H1 (cell line): ENCODE results near the gene ORMDL3. TPM values are rescaled to one million over a fixed set of nuclear protein-coding genes. Genes with fewer than 3 reads are reported as not detected.

Experiments used
- CTCF ChIA-PET: fragments of 300-600 bp; sonication (Branson Sonifier 250); formaldehyde crosslinking; loops from one replicate; lab custom pipeline; 2021; ENCODE audit not compliant: partially characterized antibody; lab: Charles Lee
- POLR2A ChIA-PET: fragments of 300-600 bp; sonication (Branson Sonifier 250); formaldehyde crosslinking; loops from one replicate; lab custom pipeline; 2021; ENCODE audit warnings: inconsistent platforms; ENCODE audit not compliant: partially characterized antibody; lab: Charles Lee
- DNase-seq, 2 experiments: peaks; one replicate each; pipeline versions ENCODE4 v3.0.0 to v3.0.0-alpha.2; 2010 to 2022; ENCODE audit warnings: low spot score in 2 of 2, low read depth in 1 of 2, mixed read lengths in 1 of 2
- FAIRE-seq: peaks from 2 replicates; lab custom pipeline; 2011; peaks lifted over from hg19 to GRCh38; lab: Jason Lieb, UNC
- H2AFZ ChIP-seq: 2 replicates; pipeline ENCODE4 v1.8.1; 2012; ENCODE audit warnings: low read length, inconsistent platforms
- H2AK5ac ChIP-seq: 2 replicates; pipeline ENCODE4 v1.6.1; 2013; ENCODE audit warnings: low read depth, low read length
- H2BK120ac ChIP-seq: replicated peaks from 2 replicates; pipeline ENCODE3; 2013; ENCODE audit warnings: low read depth, low read length, inconsistent platforms
- H2BK12ac ChIP-seq: 2 replicates; pipeline ENCODE4 v1.6.1; 2013; ENCODE audit warnings: low read depth, low read length
- H2BK15ac ChIP-seq: 2 replicates; pipeline ENCODE4 v1.6.1; 2013; ENCODE audit warnings: low read length
- H2BK20ac ChIP-seq: 2 replicates; pipeline ENCODE4 v1.6.1; 2013; ENCODE audit warnings: low read length
- H2BK5ac ChIP-seq: 2 replicates; pipeline ENCODE4 v1.6.1; 2013; ENCODE audit warnings: low read depth, low read length
- H3K14ac ChIP-seq: 2 replicates; pipeline ENCODE4 v1.6.1; 2013; ENCODE audit warnings: inconsistent platforms; ENCODE audit not compliant: insufficient read length
- H3K18ac ChIP-seq: 2 replicates; pipeline ENCODE4 v1.6.1; 2013; ENCODE audit warnings: low read length; ENCODE audit errors: extremely low read depth
- H3K23ac ChIP-seq: 2 replicates; pipeline ENCODE4 v1.6.1; 2013; ENCODE audit warnings: inconsistent platforms; ENCODE audit not compliant: insufficient read length
- H3K23me2 ChIP-seq: 2 replicates; pipeline ENCODE4 v1.6.1; 2013; ENCODE audit warnings: low read depth, low read length
- H3K27ac ChIP-seq: 2 replicates; pipeline ENCODE4 v1.6.1; 2011; ENCODE audit warnings: low read depth, low read length, inconsistent platforms
- H3K27me3 ChIP-seq, 4 experiments: replicated peaks in 1 of 4; 1 replicate in 1 of 4; 2 replicates in 3 of 4; pipeline versions ENCODE4 v1.6.1 to v1.8.1; 2011 to 2013; ENCODE audit warnings: low read length in 3 of 4, mild to moderate bottlenecking in 3 of 4, inconsistent platforms in 2 of 4, mixed read lengths in 2 of 4, moderate library complexity in 1 of 4; ENCODE audit not compliant: control insufficient read depth in 3 of 4, insufficient read depth in 3 of 4; ENCODE audit errors: extremely low read depth in 1 of 4
- H3K36me3 ChIP-seq, 4 experiments: 2 replicates each; pipeline versions ENCODE4 v1.6.1 to v1.8.1; 2011 to 2013; ENCODE audit warnings: mild to moderate bottlenecking in 4 of 4, low read length in 3 of 4, moderate library complexity in 2 of 4, control low read depth in 1 of 4, inconsistent platforms in 1 of 4; ENCODE audit not compliant: insufficient read depth in 4 of 4, control insufficient read depth in 2 of 4
- H3K4ac ChIP-seq: replicated peaks from 2 replicates; pipeline ENCODE3; 2013; ENCODE audit warnings: low read length, low read depth, mixed read lengths, inconsistent platforms; ENCODE audit not compliant: insufficient read length
- H3K4me1 ChIP-seq, 4 experiments: replicated peaks in 1 of 4; 1 replicate in 1 of 4; 2 replicates in 3 of 4; pipeline versions ENCODE4 v1.6.1 to v1.8.1; 2011 to 2013; ENCODE audit warnings: low read length in 3 of 4, inconsistent platforms in 2 of 4, mixed read lengths in 1 of 4; ENCODE audit not compliant: insufficient read depth in 4 of 4, control insufficient read depth in 3 of 4
- H3K4me2 ChIP-seq, 2 experiments: 2 replicates each; pipeline versions ENCODE4 v1.6.1 to v1.8.1; 2011 to 2013; ENCODE audit warnings: low read depth in 2 of 2, low read length in 2 of 2, control low read depth in 1 of 2, inconsistent platforms in 1 of 2, mild to moderate bottlenecking in 1 of 2; ENCODE audit not compliant: insufficient read depth in 1 of 2
- H3K4me3 ChIP-seq, 4 experiments: fragments of 200-600, 300-600 bp in 1 of 4; sonication (generic), shearing (Covaris generic), sonication (Bioruptor Twin) in 1 of 4; 2 replicates each; pipeline versions ENCODE4 v1.5.1 to v1.8.1; 2011 to 2016; ENCODE audit warnings: low read length in 4 of 4, low read depth in 3 of 4, control low read depth in 2 of 4, inconsistent platforms in 2 of 4, mild to moderate bottlenecking in 2 of 4, mixed read lengths in 1 of 4, moderate library complexity in 1 of 4; ENCODE audit not compliant: insufficient read depth in 2 of 4; ENCODE audit errors: extremely low read depth in 1 of 4
- H3K56ac ChIP-seq: replicated peaks from 2 replicates; pipeline ENCODE3; 2013; ENCODE audit warnings: low read depth, mild to moderate bottlenecking, mixed read lengths, low read length, inconsistent platforms; ENCODE audit not compliant: insufficient read length
- H3K79me1 ChIP-seq: 2 replicates; pipeline ENCODE4 v1.6.1; 2013; ENCODE audit warnings: low read depth, low read length, control low read depth
- H3K79me2 ChIP-seq, 2 experiments: 2 replicates each; pipeline versions ENCODE4 v1.6.1 to v1.8.1; 2012 to 2013; ENCODE audit warnings: low read length in 2 of 2, mild to moderate bottlenecking in 2 of 2, inconsistent platforms in 1 of 2; ENCODE audit not compliant: insufficient read depth in 2 of 2, control insufficient read depth in 1 of 2
- H3K9ac ChIP-seq, 4 experiments: replicated peaks in 1 of 4; 1 replicate in 1 of 4; 2 replicates in 3 of 4; pipeline versions ENCODE4 v1.6.1 to v1.8.1; 2011 to 2013; ENCODE audit warnings: low read depth in 3 of 4, low read length in 3 of 4, control low read depth in 2 of 4, mild to moderate bottlenecking in 2 of 4, moderate library complexity in 2 of 4, inconsistent platforms in 1 of 4; ENCODE audit errors: extremely low read depth in 1 of 4
- H3K9me3 ChIP-seq, 2 experiments: 2 replicates each; pipeline versions ENCODE4 v1.6.1 to v1.8.1; 2012 to 2013; ENCODE audit warnings: mild to moderate bottlenecking in 2 of 2, moderate library complexity in 2 of 2, control low read depth in 1 of 2, inconsistent platforms in 1 of 2, low read depth in 1 of 2, low read length in 1 of 2, mixed read lengths in 1 of 2; ENCODE audit not compliant: insufficient read depth in 2 of 2
- H4K20me1 ChIP-seq, 2 experiments: replicated peaks in 1 of 2; 2 replicates each; pipeline versions ENCODE3 to v1.8.1; 2011 to 2013; ENCODE audit warnings: inconsistent platforms in 2 of 2, low read length in 2 of 2, mild to moderate bottlenecking in 1 of 2; ENCODE audit not compliant: insufficient read depth in 2 of 2, control insufficient read depth in 1 of 2
- H4K5ac ChIP-seq: 2 replicates; pipeline ENCODE4 v1.6.1; 2013; ENCODE audit warnings: low read length, low read depth, mixed read lengths, inconsistent platforms; ENCODE audit not compliant: insufficient read length
- H4K8ac ChIP-seq: 2 replicates; pipeline ENCODE4 v1.8.0; 2013; ENCODE audit warnings: mild to moderate bottlenecking, moderate library complexity, low read length, inconsistent platforms; ENCODE audit not compliant: insufficient read depth; ENCODE audit errors: extremely low read depth
- H4K91ac ChIP-seq: replicated peaks from 2 replicates; pipeline ENCODE3; 2013; ENCODE audit warnings: low read length, mixed read lengths, inconsistent platforms; ENCODE audit not compliant: insufficient read length
- ASH2L ChIP-seq: fragments of 200-600, 300-600 bp; sonication (generic); IDR thresholded peaks from one replicate; pipeline ENCODE4 v1.7.1; 2017; ENCODE audit warnings: low read length
- BCL11A ChIP-seq, 2 experiments: IDR thresholded peaks; one replicate each; pipeline ENCODE4 v1.6.1; 2011; ENCODE audit warnings: low read depth in 2 of 2, low read length in 2 of 2, mild to moderate bottlenecking in 2 of 2
- CHD2 ChIP-seq: IDR thresholded peaks from 2 replicates; pipeline ENCODE4 v1.6.1; 2012; ENCODE audit warnings: low read length, improper control_type of control experiment
- FOSL1 ChIP-seq: IDR thresholded peaks from 2 replicates; pipeline ENCODE4 v1.6.1; 2011; ENCODE audit warnings: mild to moderate bottlenecking, low read depth, low read length, moderate library complexity; ENCODE audit not compliant: insufficient read depth
- GABPA ChIP-seq: IDR thresholded peaks from 2 replicates; pipeline ENCODE4 v1.6.1; 2011; ENCODE audit warnings: mild to moderate bottlenecking, low read length, moderate library complexity, borderline replicate concordance; ENCODE audit not compliant: insufficient read depth
- KDM1A ChIP-seq: fragments of 200-600, 300-600 bp; sonication (generic); IDR thresholded peaks from 2 replicates; pipeline ENCODE4 v1.7.1; 2016; ENCODE audit warnings: mild to moderate bottlenecking, low read length, borderline replicate concordance
- MAX ChIP-seq: IDR thresholded peaks from 2 replicates; pipeline ENCODE4 v1.6.1; 2012; ENCODE audit warnings: inconsistent platforms
- NANOG ChIP-seq: IDR thresholded peaks from 2 replicates; pipeline ENCODE4 v1.6.1; 2011; ENCODE audit warnings: low read length, low read depth, mild to moderate bottlenecking, inconsistent platforms; ENCODE audit not compliant: insufficient read depth, poor library complexity, severe bottlenecking
- POLR2A ChIP-seq, 2 experiments: IDR thresholded peaks; 1 replicate in 1 of 2; 2 replicates in 1 of 2; pipeline ENCODE4 v1.6.1; 2011; ENCODE audit warnings: low read depth in 2 of 2, low read length in 2 of 2, mild to moderate bottlenecking in 2 of 2; ENCODE audit errors: control extremely low read depth in 1 of 2
- RAD21 ChIP-seq, 2 experiments: IDR thresholded peaks in 1 of 2; conservative IDR thresholded peaks in 1 of 2; 2 replicates each; pipeline ENCODE4 v1.6.1; 2011; ENCODE audit warnings: low read depth in 2 of 2, low read length in 2 of 2, improper control_type of control experiment in 1 of 2, inconsistent platforms in 1 of 2, mild to moderate bottlenecking in 1 of 2, moderate library complexity in 1 of 2
- SAP30 ChIP-seq: fragments of 300-600 bp; sonication (generic); IDR thresholded peaks from 2 replicates; pipeline ENCODE4 v1.7.1; 2012; ENCODE audit warnings: low read length, moderate library complexity, mild to moderate bottlenecking, inconsistent platforms; ENCODE audit not compliant: insufficient read depth, insufficient replicate concordance
- USF2 ChIP-seq: IDR thresholded peaks from 2 replicates; pipeline ENCODE4 v1.6.1; 2011; ENCODE audit warnings: low read length, improper control_type of control experiment
- WGBS, 2 experiments: shearing (Covaris generic) in 1 of 2; methylation state at CpG; one replicate each; pipeline versions ENCODE4 v1.1.6 to v1.1.7; 2013 to 2015; ENCODE audit warnings: low lambda C conversion rate in 2 of 2, mixed read lengths in 2 of 2, inconsistent platforms in 1 of 2, low coverage in 1 of 2, missing lambda C conversion rate in 1 of 2; ENCODE audit not compliant: insufficient replicate concordance in 2 of 2, insufficient coverage in 1 of 2, insufficient read length in 1 of 2; ENCODE audit errors: extremely low coverage in 1 of 2, missing lambda C conversion rate in 1 of 2; 5-methylcytosine and 5-hydroxymethylcytosine counted together
- polyA plus RNA-seq, 7 experiments: library from polyadenylated mRNA; depleted of rRNA in 3 of 7; stranded (reverse) in 5 of 7; unstranded in 2 of 7; fragments of >200 nt in 5 of 7; fragments of 200-250 nt in 2 of 7; gene quantifications; 1 replicate in 5 of 7; 2 replicates in 1 of 7; 4 replicates in 1 of 7; pipeline versions ENCODE4 v1.2.1 to v1.2.3, GENCODE V29; 2011 to 2013; ENCODE audit warnings: missing spikeins in 2 of 7, mixed read lengths in 2 of 7
- total RNA-seq: library from RNA; stranded (reverse); fragmentation: NEBNext Ultra II Directional; extraction: Animal tissue kit (Norgen Biotek cat#: 25700); gene quantifications from 2 replicates; pipeline ENCODE4 v1.2.1, GENCODE V29; 2021

Gene ORMDL3
- total and polyA plus RNA-seq, 2 of the 8 experiments (the other 6 are each of a cell fraction or from before 2014, with no cell fraction given): 50.4 to 108 TPM

- Histone ChIP-seq H3K4me1 (no peaks in the 10 kb centered on the region), H3K27me3 (no peaks in the 10 kb centered on the region), H4K8ac (no peak overlapping the region), H3K14ac (no peak overlapping the region), H2BK20ac (no peak overlapping the region), H4K5ac (no peak overlapping the region), H3K4me2 (no peak overlapping the region), H2BK120ac (no peak overlapping the region), H3K79me1 (no peaks in the 10 kb centered on the region), H2BK5ac (no peak overlapping the region), H3K18ac (no peak overlapping the region), H2AFZ (no peak overlapping the region), H3K9ac (no peak overlapping the region), H3K9me3 (no peaks in the 10 kb centered on the region), H2AK5ac (no peak overlapping the region), H3K4me3 (no peak overlapping the region), H3K36me3 (peaks cover 0 to 8% (median 3%) of the 10 kb centered on the region in 4 experiments; a peak in 5 of 8 replicates), H3K27ac (no peak overlapping the region), H2BK12ac (no peak overlapping the region), H3K4ac (no peak overlapping the region), H4K91ac (no peak overlapping the region), H4K20me1 (peaks cover 0 to 4% of the 10 kb centered on the region in 2 experiments), H2BK15ac (no peak overlapping the region), H3K79me2 (no peaks in the 10 kb centered on the region), H3K56ac (no peak overlapping the region), H3K23ac (no peak overlapping the region), H3K23me2 (no peaks in the 10 kb centered on the region)
- FAIRE-seq (no peak), DNase-seq (no peak)
- CTCF ChIA-PET: interaction anchor here (0.8 to 1.1 kb wide), 2 partner anchors 39 to 152 kb away, joined by 3 read pairs; no protein-coding TSS in a partner anchor
- POLR2A ChIA-PET: interaction anchor here (1.1 to 1.5 kb wide), 3 partner anchors 9 to 14 kb away, joined by 3 to 6 read pairs (median 4); no protein-coding TSS in a partner anchor
- WGBS, 2 experiments: 88% methylated on average over 4 of the region's 4 CpGs; no CpG with 5 or more reads in 1 of the 2 experiments
- TF ChIP-seq NANOG (no peak), KDM1A (no peak), RAD21 (IDR thresholded peaks at IDR 0.05 in 1 of 2, conservative IDR thresholded peaks at IDR 0.05 in 1 of 2; ENCODE audit: low read depth in 2 of 2, low read length in 2 of 2) (no peak), MAX (no peak), ASH2L (no peak), FOSL1 (no peak), SAP30 (no peak), GABPA (no peak), BCL11A (IDR thresholded peaks at IDR 0.05; ENCODE audit: low read depth in 2 of 2, low read length in 2 of 2) (no peak), USF2 (no peak), CHD2 (no peak), POLR2A (IDR thresholded peaks at IDR 0.05; ENCODE audit: control extremely low read depth in 1 of 2, low read depth in 2 of 2, low read length in 2 of 2) (no peak)
These were observed 11.8 kb downstream of the ORMDL3 start for GRCh38 chr17:39915559-39915958.
